H9 (cell line): ENCODE data around the gene TMC3. TPM values are rescaled to one million over a fixed set of nuclear protein-coding genes. Genes with fewer than 3 reads are reported as not detected.
A peak's percentile ranks its signal among the peaks of the same experiment; 100 is the strongest.

ENCODE experiments used
- DNase-seq: peaks from one replicate; pipeline ENCODE4 v3.0.0-alpha.2; 2017
- H2AFZ ChIP-seq: one replicate; pipeline ENCODE4 v1.6.1; 2013; ENCODE audit warnings: mild to moderate bottlenecking, low read length, control low read depth, moderate library complexity
- H2AK5ac ChIP-seq: 2 replicates; pipeline ENCODE4 v1.6.1; 2013; ENCODE audit warnings: low read length, control low read depth, mixed read lengths; ENCODE audit not compliant: insufficient read length
- H2BK120ac ChIP-seq: one replicate; pipeline ENCODE4 v1.6.1; 2013; ENCODE audit warnings: low read depth, mild to moderate bottlenecking, low read length, control low read depth, inconsistent platforms; ENCODE audit not compliant: poor library complexity, severe bottlenecking
- H2BK12ac ChIP-seq: 2 replicates; pipeline ENCODE4 v1.6.1; 2013; ENCODE audit warnings: low read length, control low read depth, mixed read lengths, low read depth; ENCODE audit not compliant: insufficient read length
- H2BK15ac ChIP-seq: 2 replicates; pipeline ENCODE4 v1.6.1; 2013; ENCODE audit warnings: low read depth, low read length, control low read depth
- H2BK20ac ChIP-seq: one replicate; pipeline ENCODE4 v1.6.1; 2013; ENCODE audit warnings: low read depth, mild to moderate bottlenecking, low read length, control low read depth, inconsistent platforms; ENCODE audit not compliant: poor library complexity, severe bottlenecking
- H2BK5ac ChIP-seq: 2 replicates; pipeline ENCODE4 v1.6.1; 2013; ENCODE audit warnings: low read length, control low read depth, mixed read lengths; ENCODE audit not compliant: insufficient read length
- H3K14ac ChIP-seq: 2 replicates; pipeline ENCODE4 v1.6.1; 2013; ENCODE audit warnings: low read length, control low read depth; ENCODE audit not compliant: insufficient read depth
- H3K18ac ChIP-seq: 2 replicates; pipeline ENCODE4 v1.6.1; 2013; ENCODE audit warnings: low read depth, mild to moderate bottlenecking, mixed read lengths, low read length, control low read depth; ENCODE audit not compliant: insufficient read length
- H3K23ac ChIP-seq: 2 replicates; pipeline ENCODE4 v1.6.1; 2013; ENCODE audit warnings: low read length, control low read depth, mixed read lengths, low read depth; ENCODE audit not compliant: insufficient read length
- H3K23me2 ChIP-seq: 2 replicates; pipeline ENCODE4 v1.6.1; 2013; ENCODE audit warnings: low read depth, mild to moderate bottlenecking, mixed read lengths, low read length, control low read depth; ENCODE audit not compliant: insufficient read length, poor library complexity, severe bottlenecking
- H3K27ac ChIP-seq: 2 replicates; pipeline ENCODE4 v1.5.1; 2013; ENCODE audit warnings: low read length, control low read depth, mixed read lengths, low read depth; ENCODE audit not compliant: insufficient read length
- H3K27me3 ChIP-seq: 2 replicates; pipeline ENCODE4 v1.6.1; 2013; ENCODE audit warnings: low read length, control low read depth, inconsistent platforms; ENCODE audit not compliant: insufficient read depth
- H3K4ac ChIP-seq: 2 replicates; pipeline ENCODE4 v1.6.1; 2013; ENCODE audit warnings: low read depth, mild to moderate bottlenecking, control low read depth, inconsistent platforms, low read length, moderate library complexity
- H3K4me1 ChIP-seq: 2 replicates; pipeline ENCODE4 v1.6.1; 2013; ENCODE audit warnings: low read length, control low read depth, inconsistent platforms; ENCODE audit not compliant: insufficient read depth
- H3K4me2 ChIP-seq: 2 replicates; pipeline ENCODE4 v1.6.1; 2013; ENCODE audit warnings: low read length, control low read depth, mixed read lengths; ENCODE audit not compliant: insufficient read length, insufficient read depth
- H3K56ac ChIP-seq: 2 replicates; pipeline ENCODE4 v1.6.1; 2013; ENCODE audit warnings: low read depth, mild to moderate bottlenecking, mixed read lengths, low read length, control low read depth; ENCODE audit not compliant: insufficient read length
- H3K79me1 ChIP-seq: 2 replicates; pipeline ENCODE4 v1.6.1; 2013; ENCODE audit warnings: low read depth, mild to moderate bottlenecking, moderate library complexity, low read length, control low read depth, inconsistent platforms; ENCODE audit not compliant: insufficient read depth, poor library complexity, severe bottlenecking
- H3K79me2 ChIP-seq: 2 replicates; pipeline ENCODE4 v1.6.1; 2013; ENCODE audit warnings: low read length, control low read depth, inconsistent platforms; ENCODE audit not compliant: insufficient read depth
- H3K9ac ChIP-seq: 2 replicates; pipeline ENCODE4 v1.6.1; 2013; ENCODE audit warnings: low read length, control low read depth, mixed read lengths; ENCODE audit not compliant: insufficient read length; ENCODE audit errors: extremely low read depth
- H3K9me3 ChIP-seq: one replicate; pipeline ENCODE4 v1.6.1; 2013; ENCODE audit warnings: low read depth, low read length, inconsistent platforms; ENCODE audit not compliant: control insufficient read depth
- H3T11ph ChIP-seq: one replicate; pipeline ENCODE4 v1.6.1; 2013; ENCODE audit warnings: mild to moderate bottlenecking, low read length, control low read depth, inconsistent platforms
- H4K20me1 ChIP-seq: one replicate; pipeline ENCODE4 v1.6.1; 2013; ENCODE audit not compliant: control insufficient read depth, insufficient read length, insufficient read depth
- H4K5ac ChIP-seq: 2 replicates; pipeline ENCODE4 v1.6.1; 2013; ENCODE audit warnings: low read depth, mild to moderate bottlenecking, mixed read lengths, low read length, control low read depth; ENCODE audit not compliant: insufficient read length
- H4K8ac ChIP-seq: replicated peaks from 2 replicates; pipeline ENCODE4 v1.6.1; 2013; ENCODE audit warnings: low read length, control low read depth, mixed read lengths, low read depth; ENCODE audit not compliant: insufficient read length
- H4K91ac ChIP-seq: 2 replicates; pipeline ENCODE4 v1.6.1; 2013; ENCODE audit warnings: low read depth, mild to moderate bottlenecking, moderate library complexity, mixed read lengths, low read length, control low read depth; ENCODE audit not compliant: insufficient read length
- H3K27ac Mint-ChIP-seq, 3 experiments: 2 replicates in 2 of 3; 3 replicates in 1 of 3; pipeline ENCODE4 v1.8.0; 2020 to 2021; ENCODE audit warnings: mixed read lengths in 3 of 3, mild to moderate bottlenecking in 1 of 3, moderate library complexity in 1 of 3
- H3K27me3 Mint-ChIP-seq: 2 replicates; pipeline ENCODE4 v1.8.0; 2021; ENCODE audit warnings: low read depth, mild to moderate bottlenecking, moderate library complexity, mixed read lengths
- H3K36me3 Mint-ChIP-seq, 3 experiments: 2 replicates in 2 of 3; 3 replicates in 1 of 3; pipeline ENCODE4 v1.8.0; 2020 to 2021; ENCODE audit warnings: low read depth in 3 of 3, mixed read lengths in 3 of 3; ENCODE audit not compliant: insufficient read depth in 1 of 3
- H3K4me1 Mint-ChIP-seq, 2 experiments: 2 replicates each; pipeline ENCODE4 v1.8.0; 2020; ENCODE audit warnings: mixed read lengths in 2 of 2
- H3K4me3 Mint-ChIP-seq, 2 experiments: 2 replicates in 1 of 2; 3 replicates in 1 of 2; pipeline ENCODE4 v1.8.0; 2020 to 2021; ENCODE audit warnings: mild to moderate bottlenecking in 2 of 2, mixed read lengths in 2 of 2, moderate library complexity in 1 of 2
- H3K9me3 Mint-ChIP-seq, 2 experiments: 2 replicates in 1 of 2; 3 replicates in 1 of 2; pipeline ENCODE4 v1.8.0; 2020; ENCODE audit warnings: mild to moderate bottlenecking in 2 of 2, mixed read lengths in 2 of 2, moderate library complexity in 1 of 2
- CTCF ChIP-seq: fragments of 200-600 bp; sonication (generic); conservative IDR thresholded peaks from 3 replicates; pipeline ENCODE4 v1.8.0; 2021; ENCODE audit warnings: antibody characterized with exemption, mild to moderate bottlenecking
- WGBS: extraction: QIAGEN DNeasy Blood & Tissue Kit; methylation state at CpG from one replicate; pipeline ENCODE4 v1.1.7; 2013; ENCODE audit warnings: missing lambda C conversion rate, low lambda C conversion rate, mixed read lengths; ENCODE audit not compliant: insufficient read length; ENCODE audit errors: extremely low coverage; 5-methylcytosine and 5-hydroxymethylcytosine counted together
- total RNA-seq: library from RNA; stranded (reverse); gene quantifications from 2 replicates; pipeline ENCODE4 v1.2.1, GENCODE V29; 2021

TMC3 gene
- total RNA-seq, 1 experiment from 2014 or later: not detected

- H3K14ac ChIP-seq: no peak overlapping the region
- no peaks in the 10 kb centered on the region for H3K9me3 ChIP-seq
- no peaks in the 10 kb centered on the region for H3K4me1 ChIP-seq
- H3T11ph ChIP-seq: no peak overlapping the region
- no peaks in the 10 kb centered on the region for H3K79me2 ChIP-seq
- WGBS: no CpG with 5 or more reads among the region's 6 CpGs
- H3K27me3 Mint-ChIP-seq: no peaks in the 10 kb centered on the region
- no peak overlapping the region for H3K27ac Mint-ChIP-seq
- no peak overlapping the region for H2BK15ac ChIP-seq
- no peak overlapping the region for H4K5ac ChIP-seq
- no peak overlapping the region for H3K9ac ChIP-seq
- H3K9me3 Mint-ChIP-seq: peaks cover 2 to 6% of the 10 kb centered on the region in 2 experiments; a peak in 4 of 5 replicates
- H3K56ac ChIP-seq: no peak overlapping the region
- H4K8ac ChIP-seq: no peak overlapping the region
- H3K4me3 Mint-ChIP-seq: no peak overlapping the region
- H3K27ac ChIP-seq: no peak overlapping the region
- TF ChIP-seq CTCF: peak; percentile 81
- no peak overlapping the region for H2BK5ac ChIP-seq
- no peak overlapping the region for H2BK120ac ChIP-seq
- H3K4ac ChIP-seq: no peak overlapping the region
- H3K27me3 ChIP-seq: no peaks in the 10 kb centered on the region
- no peak overlapping the region for H4K91ac ChIP-seq
- H3K79me1 ChIP-seq: no peaks in the 10 kb centered on the region
- H3K23ac ChIP-seq: no peak overlapping the region
- H3K36me3 Mint-ChIP-seq: no peaks in the 10 kb centered on the region
- no peak overlapping the region for H2AK5ac ChIP-seq
- DNase-seq: no peak
- H4K20me1 ChIP-seq: no peaks in the 10 kb centered on the region
- H3K23me2 ChIP-seq: no peaks in the 10 kb centered on the region
- H2BK12ac ChIP-seq: no peak overlapping the region
- no peak overlapping the region for H3K18ac ChIP-seq
- no peak overlapping the region for H3K4me2 ChIP-seq
- no peak overlapping the region for H2BK20ac ChIP-seq
- H3K4me1 Mint-ChIP-seq: no peaks in the 10 kb centered on the region
- H2AFZ ChIP-seq: no peak overlapping the region
Measured at GRCh38 chr15:81400640-81401236, 26.7 kb upstream of the TMC3 start.
